Loucy (cell line): ENCODE data around the gene TJP2.

Source experiments
- EZH2phosphoT487 ChIP-seq: fragments of 200-600 bp; IDR thresholded peaks from 2 replicates; pipeline ENCODE4 v1.6.1; 2018; ENCODE audit warnings: antibody characterized with exemption, mild to moderate bottlenecking, moderate library complexity, borderline replicate concordance
- TF ChIP-seq, protein P1 (sequence below): fragments of 200-600 bp; sonication (generic); conservative IDR thresholded peaks from 2 replicates; pipeline ENCODE4 v1.5.1; 2014; ENCODE audit warnings: mild to moderate bottlenecking, antibody characterized with exemption, low read length

DNA sequence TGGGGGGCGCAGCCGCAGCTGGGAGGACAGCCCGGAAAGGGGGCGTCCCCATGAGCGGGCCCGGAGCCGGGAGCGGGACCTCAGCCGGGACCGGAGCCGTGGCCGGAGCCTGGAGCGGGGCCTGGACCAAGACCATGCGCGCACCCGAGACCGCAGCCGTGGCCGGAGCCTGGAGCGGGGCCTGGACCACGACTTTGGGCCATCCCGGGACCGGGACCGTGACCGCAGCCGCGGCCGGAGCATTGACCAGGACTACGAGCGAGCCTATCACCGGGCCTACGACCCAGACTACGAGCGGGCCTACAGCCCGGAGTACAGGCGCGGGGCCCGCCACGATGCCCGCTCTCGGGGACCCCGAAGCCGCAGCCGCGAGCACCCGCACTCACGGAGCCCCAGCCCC lies 47.0 kb downstream of the TJP2 start:
- TF ChIP-seq, protein P1, sequence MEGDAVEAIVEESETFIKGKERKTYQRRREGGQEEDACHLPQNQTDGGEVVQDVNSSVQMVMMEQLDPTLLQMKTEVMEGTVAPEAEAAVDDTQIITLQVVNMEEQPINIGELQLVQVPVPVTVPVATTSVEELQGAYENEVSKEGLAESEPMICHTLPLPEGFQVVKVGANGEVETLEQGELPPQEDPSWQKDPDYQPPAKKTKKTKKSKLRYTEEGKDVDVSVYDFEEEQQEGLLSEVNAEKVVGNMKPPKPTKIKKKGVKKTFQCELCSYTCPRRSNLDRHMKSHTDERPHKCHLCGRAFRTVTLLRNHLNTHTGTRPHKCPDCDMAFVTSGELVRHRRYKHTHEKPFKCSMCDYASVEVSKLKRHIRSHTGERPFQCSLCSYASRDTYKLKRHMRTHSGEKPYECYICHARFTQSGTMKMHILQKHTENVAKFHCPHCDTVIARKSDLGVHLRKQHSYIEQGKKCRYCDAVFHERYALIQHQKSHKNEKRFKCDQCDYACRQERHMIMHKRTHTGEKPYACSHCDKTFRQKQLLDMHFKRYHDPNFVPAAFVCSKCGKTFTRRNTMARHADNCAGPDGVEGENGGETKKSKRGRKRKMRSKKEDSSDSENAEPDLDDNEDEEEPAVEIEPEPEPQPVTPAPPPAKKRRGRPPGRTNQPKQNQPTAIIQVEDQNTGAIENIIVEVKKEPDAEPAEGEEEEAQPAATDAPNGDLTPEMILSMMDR: no peak
- no peak for TF ChIP-seq EZH2phosphoT487
